ENCODE results near the gene ZNHIT2. TPM values are rescaled to one million over a fixed set of nuclear protein-coding genes. Genes with fewer than 3 reads are reported as not detected.

The ZNHIT2 gene
- total RNA-seq, 2 experiments from 2014 or later, result 11.5 to 32.4 TPM

DNA sequence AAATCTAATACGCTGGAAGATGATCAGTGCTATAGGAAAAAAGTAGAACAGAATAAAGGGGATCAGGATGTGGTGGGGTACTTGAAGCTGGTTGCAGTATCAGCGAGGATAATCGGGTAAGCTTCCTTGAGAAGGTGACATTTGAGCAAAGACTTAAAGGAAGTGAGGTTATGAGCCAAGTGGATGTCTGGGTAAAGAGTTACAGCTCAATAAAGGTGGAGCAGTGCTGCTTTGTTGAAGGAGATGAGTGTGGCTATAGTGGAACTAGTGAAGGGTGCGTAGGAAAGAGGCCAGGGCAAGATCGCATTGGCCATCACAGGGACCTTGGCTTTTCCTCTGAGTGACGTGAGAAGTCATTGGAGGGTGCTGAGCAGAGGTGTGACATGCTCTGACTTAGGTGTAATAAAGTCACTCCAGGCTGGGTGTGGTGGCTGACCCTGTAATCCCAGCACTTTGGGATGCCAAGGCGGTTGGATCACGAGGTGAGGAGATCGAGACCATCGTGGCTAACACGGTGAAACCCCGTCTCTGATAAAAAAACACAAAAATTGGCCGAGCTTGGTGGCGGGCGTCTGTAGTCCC is 19.1 kb upstream of the ZNHIT2 start:
- POLR2A ChIA-PET, result interaction anchor here (1.5 to 6.1 kb wide), 4 partner anchors 11 to 213 kb away, joined by 5 to 47 read pairs (median 10); partner anchors contain the start of genes FAU, MRPL49, PPP2R5B and SPDYC

GRCh38 chr11:65135633-65136145 is 18.2 kb upstream of the ZNHIT2 start:
- Histone ChIP-seq H2AFZ (ENCODE audit: low read length) (peak overlapping the region; percentile 42; the same call in 1 of the 2 replicates), H3K4me1 (ENCODE audit: insufficient read depth, low read length, poor library complexity, severe bottlenecking) (peaks cover 31% of the 10 kb centered on the region), H3K9me3 (ENCODE audit: low read length) (no peaks in the 10 kb centered on the region), H3K9me2 (ENCODE audit: insufficient read depth, low read length) (no peaks in the 10 kb centered on the region), H3K79me2 (ENCODE audit: insufficient read depth, low read depth, low read length) (peaks cover 40% of the 10 kb centered on the region), H4K20me1 (ENCODE audit: insufficient read depth, low read length) (no peaks in the 10 kb centered on the region), H3K36me3 (ENCODE audit: insufficient read depth, low read length) (peaks cover 33% of the 10 kb centered on the region), H3K27ac (ENCODE audit: low read depth, low read length, poor library complexity, severe bottlenecking) (peak overlapping the region; percentile 98), H3K4me3 (ENCODE audit: low read depth, low read length, poor library complexity, severe bottlenecking) (peak overlapping the region; percentile 98), H3K4me2 (ENCODE audit: low read length) (peak overlapping the region; percentile 99)
- CTCF ChIA-PET (ENCODE audit: unreplicated experiment), result interaction anchor here (1.5 kb wide), 1 partner anchor 46 kb away, joined by 5 read pairs; the partner anchor contains the start of gene CAPN1
- POLR2A ChIA-PET, result interaction anchor here (0.5 to 6.1 kb wide), 15 partner anchors 11 to 437 kb away, joined by 3 to 47 read pairs (median 4); partner anchors contain the start of genes ARL2, CAPN1, FAM89B and FAU
- TF ChIP-seq CTCF (conservative IDR thresholded peaks at IDR 0.05; ENCODE audit: low read length) (no peak), EZH2phosphoT487 (IDR thresholded peaks at IDR 0.05; ENCODE audit: borderline replicate concordance, low read depth, low read length) (no peak)
- no peak for DNase-seq (ENCODE audit: low spot score)
- intact Hi-C loops (cut with micrococcal nuclease; ENCODE audit: unreplicated experiment), result no loop called here
- BruUV-seq (replicated peaks), result no TSS peak

More for the DNA sequence above, 19.1 kb upstream of the ZNHIT2 start:
- H3K4me3 ChIP-seq (ENCODE audit: low read depth, low read length, poor library complexity, severe bottlenecking), result peak overlapping the region; percentile 98
- TF ChIP-seq EZH2phosphoT487 (IDR thresholded peaks at IDR 0.05; ENCODE audit: borderline replicate concordance, low read depth, low read length) (no peak), CTCF (conservative IDR thresholded peaks at IDR 0.05; ENCODE audit: low read length) (no peak)
- peak overlapping the region; percentile 99 for H3K4me2 ChIP-seq (ENCODE audit: low read length)
- H3K36me3 ChIP-seq (ENCODE audit: insufficient read depth, low read length), result peaks cover 24% of the 10 kb centered on the region
- intact Hi-C loops (cut with micrococcal nuclease; ENCODE audit: unreplicated experiment), result no loop called here
- DNase-seq (ENCODE audit: low spot score), result no peak
- no peaks in the 10 kb centered on the region for H4K20me1 ChIP-seq (ENCODE audit: insufficient read depth, low read length)
- H3K4me1 ChIP-seq (ENCODE audit: insufficient read depth, low read length, poor library complexity, severe bottlenecking), result peaks cover 21% of the 10 kb centered on the region
- CTCF ChIA-PET (ENCODE audit: unreplicated experiment), result interaction anchor here (1.5 kb wide), 1 partner anchor 45 kb away, joined by 5 read pairs; the partner anchor contains the start of gene CAPN1
- H3K9me3 ChIP-seq (ENCODE audit: low read length), result no peaks in the 10 kb centered on the region
- peak overlapping the region; percentile 42; the same call in 1 of the 2 replicates for H2AFZ ChIP-seq (ENCODE audit: low read length)
- BruUV-seq (replicated peaks), result no TSS peak
- peak overlapping the region; percentile 98 for H3K27ac ChIP-seq (ENCODE audit: low read depth, low read length, poor library complexity, severe bottlenecking)
- peaks cover 31% of the 10 kb centered on the region for H3K79me2 ChIP-seq (ENCODE audit: insufficient read depth, low read depth, low read length)
- no peaks in the 10 kb centered on the region for H3K9me2 ChIP-seq (ENCODE audit: insufficient read depth, low read length)
